GM10266 (cell line): ENCODE data around the gene ZC3H18.

Source experiments
- DNase-seq: peaks from one replicate; pipeline ENCODE4 v3.0.0; 2012; ENCODE audit errors: extremely low spot score
- CTCF ChIP-seq: IDR thresholded peaks from 2 replicates; pipeline ENCODE4 v1.5.1; 2012; ENCODE audit warnings: mild to moderate bottlenecking, low read depth; ENCODE audit not compliant: control insufficient read depth, insufficient read depth; ENCODE audit errors: missing control alignments

The ZC3H18 gene

DNA sequence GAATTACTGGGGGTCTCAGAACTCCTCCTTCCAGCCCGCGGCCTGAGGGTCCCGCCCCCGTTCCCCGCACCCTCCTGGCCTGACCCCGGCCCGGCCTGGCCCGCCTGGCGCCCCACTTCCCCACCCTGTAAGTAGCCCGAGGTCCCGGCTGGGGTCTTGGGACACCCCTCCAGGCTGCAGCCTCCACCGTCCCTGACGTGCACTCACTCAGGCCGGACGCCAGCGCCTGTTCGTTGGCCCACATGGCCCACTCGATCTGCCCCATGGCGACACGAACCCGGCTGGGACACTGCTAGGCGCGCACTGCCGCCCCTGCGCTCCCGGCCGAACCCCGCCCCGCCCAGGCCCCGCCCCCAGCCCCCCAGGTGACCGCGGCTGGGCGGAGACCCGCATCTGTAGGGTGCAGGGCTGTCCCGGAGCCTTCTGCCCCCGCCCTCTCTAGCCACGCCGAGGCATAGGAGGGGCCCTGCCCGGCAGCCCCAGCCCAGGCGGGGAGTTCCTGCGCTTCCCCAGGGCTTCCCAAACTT is 80.6 kb downstream of the ZC3H18 start, which contains the start of gene CYBA:
Gene CYBA (minus strand): TSS at position 305 of the 527 bp plus-strand sequence. CDS start 40 bp downstream, at position 265.
- DNase-seq, result peak; percentile 99
- no peak for TF ChIP-seq CTCF

DNA sequence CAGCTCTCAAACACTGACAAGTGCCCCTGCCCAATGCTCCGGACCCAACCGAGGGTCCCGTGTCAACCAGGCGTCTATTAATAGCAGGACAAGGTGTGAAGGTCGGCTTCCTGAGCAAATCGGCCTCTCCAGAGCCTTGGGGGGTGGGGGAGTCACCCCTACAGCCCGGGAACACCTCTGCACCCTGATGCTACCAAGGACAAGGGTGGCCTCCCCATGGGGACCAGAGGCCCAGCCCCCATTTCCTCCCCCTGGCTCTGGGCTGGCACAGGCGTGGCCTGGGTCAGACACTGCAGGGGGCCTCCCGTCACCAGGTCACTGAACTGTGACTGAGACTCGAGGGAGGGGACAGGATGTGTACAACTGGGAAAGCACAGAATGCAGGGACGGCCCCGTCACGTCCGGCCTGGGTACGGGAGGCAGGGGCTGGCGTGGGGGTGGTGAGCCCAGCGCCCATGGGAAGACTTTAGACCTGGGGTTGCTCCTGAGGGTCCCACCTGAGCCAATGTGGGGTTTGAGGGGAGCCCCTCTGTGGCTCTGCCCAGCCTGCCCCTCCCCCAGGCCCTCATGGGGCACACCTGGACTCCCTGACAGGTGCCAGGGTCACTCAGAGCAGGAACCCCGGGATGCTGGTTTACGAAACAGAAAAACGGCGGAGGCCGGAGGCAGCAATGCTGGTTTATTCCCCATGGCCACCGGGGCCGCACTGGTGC is 81.2 kb downstream of the ZC3H18 start:
- DNase-seq, result peak; percentile 97
- no peak for TF ChIP-seq CTCF

GRCh38 chr16:88651989-88652761 is 82.0 kb downstream of the ZC3H18 start:
- peak; percentile 38 for DNase-seq
- TF ChIP-seq CTCF, result no peak

DNA sequence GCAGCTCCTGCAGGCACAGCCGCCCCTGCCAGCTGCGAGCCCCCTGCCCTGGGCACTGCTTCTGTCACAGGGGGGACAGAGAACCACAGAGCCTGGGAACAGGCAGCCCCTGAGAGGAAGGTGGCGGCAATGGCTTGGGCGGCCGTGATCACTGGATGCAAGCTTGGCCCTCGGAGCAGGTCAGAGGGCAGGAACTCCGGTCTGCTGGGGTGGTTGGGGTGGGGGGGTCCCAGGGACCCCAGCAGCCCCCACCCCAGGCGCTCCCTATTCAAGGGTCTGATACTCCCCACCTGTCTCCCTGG is 82.5 kb downstream of the ZC3H18 start:
- no peak for TF ChIP-seq CTCF
- DNase-seq, result no peak

DNA sequence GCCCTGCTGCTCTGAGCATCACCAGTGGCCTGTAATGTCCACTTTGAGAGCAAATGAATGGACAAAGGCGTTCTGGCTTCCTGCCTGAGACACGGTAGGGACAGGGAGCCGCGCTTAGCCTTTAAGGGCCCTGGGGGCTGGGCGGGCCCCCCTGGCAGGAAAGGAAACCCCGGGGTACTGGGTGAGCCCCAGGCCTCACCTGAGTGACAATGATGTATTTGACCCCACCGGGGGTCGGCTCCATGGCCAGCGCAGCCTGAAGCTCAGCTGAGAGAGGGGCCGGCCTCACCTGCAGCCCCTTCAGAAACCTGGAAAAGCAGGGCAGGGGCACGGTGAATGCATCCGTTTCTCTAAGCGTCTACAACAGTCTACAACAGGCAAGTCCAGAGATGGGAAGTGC is 82.9 kb downstream of the ZC3H18 start:
- no peak for DNase-seq
- TF ChIP-seq CTCF, result no peak

DNA sequence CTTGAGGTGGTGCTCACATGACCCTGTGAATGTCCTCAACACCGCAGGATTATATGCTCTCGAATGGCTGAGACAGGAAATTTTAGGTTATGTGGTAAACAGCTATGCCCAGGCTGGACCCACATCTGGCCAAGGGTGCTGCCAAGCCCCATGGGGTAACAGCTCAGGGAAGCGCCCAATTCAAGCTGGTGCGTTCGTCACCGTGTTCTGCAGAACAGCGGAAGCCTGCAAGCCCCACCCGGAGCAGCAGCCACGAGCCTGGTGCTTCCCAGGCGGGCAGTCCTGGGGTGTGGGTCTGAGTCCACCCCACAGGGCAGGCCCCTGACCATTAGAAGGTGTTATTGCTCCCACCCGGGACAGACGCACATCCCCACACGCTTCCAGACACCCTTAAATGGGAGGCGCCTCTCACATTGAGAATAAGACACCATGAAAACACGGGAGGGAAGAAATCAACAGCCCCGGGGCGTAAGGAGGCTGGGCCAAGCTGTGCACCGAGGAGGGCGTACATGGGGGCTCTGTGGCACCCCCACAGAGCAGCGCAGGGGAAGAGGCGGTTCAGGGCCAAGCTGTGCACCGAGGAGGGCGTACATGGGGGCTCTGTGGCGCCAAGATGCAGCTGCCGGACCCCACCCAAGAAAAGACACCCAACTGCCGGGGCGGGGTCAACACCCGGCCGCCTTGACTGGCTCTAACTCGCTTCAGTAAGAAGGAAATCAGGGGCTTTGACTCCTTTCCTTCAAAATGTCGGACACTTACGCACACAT is 83.6 kb downstream of the ZC3H18 start:
- TF ChIP-seq CTCF, result no peak
- DNase-seq, result no peak
